Mesendoderm (in vitro differentiated cells): ENCODE measurements around the gene RASAL2.
"Not testable (repeated sequence)": the region's sequence is repeated elsewhere in the genome, so short reads cannot be mapped to it uniquely, and the experiment has no call there.

Source experiments
- DNase-seq: peaks from one replicate; pipeline ENCODE4 v3.0.0; 2013
- H2AK5ac ChIP-seq: 2 replicates; pipeline ENCODE4 v1.6.1; 2013; ENCODE audit warnings: low read length, inconsistent platforms
- H2BK120ac ChIP-seq: 2 replicates; pipeline ENCODE4 v1.6.1; 2013; ENCODE audit warnings: low read depth, mild to moderate bottlenecking, low read length, moderate library complexity, mixed read lengths
- H2BK15ac ChIP-seq: replicated peaks from 2 replicates; pipeline ENCODE4 v1.6.1; 2013; ENCODE audit warnings: low read depth, mild to moderate bottlenecking, moderate library complexity
- H2BK5ac ChIP-seq: 2 replicates; pipeline ENCODE4 v1.6.1; 2013; ENCODE audit warnings: low read length, inconsistent platforms
- H3K18ac ChIP-seq: 2 replicates; pipeline ENCODE4 v1.6.1; 2013; ENCODE audit warnings: mild to moderate bottlenecking, low read length, mixed read lengths
- H3K23ac ChIP-seq: one replicate; pipeline ENCODE4 v1.6.1; 2013; ENCODE audit warnings: low read length
- H3K27ac ChIP-seq: 2 replicates; pipeline ENCODE4 v1.5.1; 2013; ENCODE audit warnings: low read depth, mild to moderate bottlenecking, inconsistent platforms, low read length, moderate library complexity
- H3K27me3 ChIP-seq: 2 replicates; pipeline ENCODE4 v1.6.1; 2013; ENCODE audit warnings: low read length, control low read depth, mild to moderate bottlenecking, inconsistent platforms; ENCODE audit not compliant: insufficient read depth, poor library complexity
- H3K36me3 ChIP-seq: 2 replicates; pipeline ENCODE4 v1.6.1; 2013; ENCODE audit warnings: low read length, inconsistent platforms; ENCODE audit not compliant: control insufficient read depth, insufficient read depth
- H3K4ac ChIP-seq: one replicate; pipeline ENCODE4 v1.6.1; 2013; ENCODE audit warnings: low read depth, mild to moderate bottlenecking, low read length, moderate library complexity
- H3K4me1 ChIP-seq: 2 replicates; pipeline ENCODE4 v1.6.1; 2013; ENCODE audit warnings: low read depth, low read length, inconsistent platforms; ENCODE audit not compliant: control insufficient read depth
- H3K4me2 ChIP-seq: 2 replicates; pipeline ENCODE4 v1.6.1; 2013; ENCODE audit warnings: low read length
- H3K4me3 ChIP-seq: 2 replicates; pipeline ENCODE4 v1.5.1; 2013; ENCODE audit warnings: mild to moderate bottlenecking, low read length
- H3K56ac ChIP-seq: one replicate; pipeline ENCODE4 v1.6.1; 2013; ENCODE audit warnings: low read length
- H3K79me1 ChIP-seq: 2 replicates; pipeline ENCODE4 v1.6.1; 2013; ENCODE audit warnings: low read length, inconsistent platforms
- H3K79me2 ChIP-seq: 2 replicates; pipeline ENCODE4 v1.6.1; 2013; ENCODE audit warnings: mild to moderate bottlenecking, low read length; ENCODE audit not compliant: control insufficient read depth, insufficient read depth
- H3K9ac ChIP-seq: 2 replicates; pipeline ENCODE4 v1.6.1; 2013; ENCODE audit warnings: low read length, inconsistent platforms
- H4K5ac ChIP-seq: one replicate; pipeline ENCODE4 v1.6.1; 2013; ENCODE audit warnings: low read length
- H4K8ac ChIP-seq: one replicate; pipeline ENCODE4 v1.6.1; 2013; ENCODE audit warnings: low read depth, mild to moderate bottlenecking, control low read depth, low read length, moderate library complexity
- WGBS: extraction: QIAGEN DNeasy Blood & Tissue Kit; methylation state at CpG from one replicate; pipeline ENCODE4 v1.1.7; 2013; ENCODE audit warnings: low lambda C conversion rate, missing lambda C conversion rate; ENCODE audit not compliant: insufficient coverage; ENCODE audit errors: extremely low coverage; 5-methylcytosine and 5-hydroxymethylcytosine counted together

The RASAL2 gene

GRCh38 chr1:178190881-178191280 lies 97.0 kb downstream of the RASAL2 start:
- no CpG with 5 or more reads among the region's 2 CpGs for WGBS

GRCh38 chr1:178192686-178193085 lies 98.8 kb downstream of the RASAL2 start:
- Histone ChIP-seq H3K18ac (no peak overlapping the region), H3K27ac (no peak overlapping the region)
- DNase-seq = peak; percentile 13

More at GRCh38 chr1:178190881-178191280, 97.0 kb downstream of the RASAL2 start:
- H3K4me3 ChIP-seq = no peak overlapping the region
- no peak overlapping the region for H4K5ac ChIP-seq
- H3K4me2 ChIP-seq = no peak overlapping the region
- H2AK5ac ChIP-seq = no peak overlapping the region
- DNase-seq = no peak
- H2BK120ac ChIP-seq = no peak overlapping the region
- H3K79me2 ChIP-seq = peaks cover 3% of the 10 kb centered on the region
- H3K4ac ChIP-seq = no peak overlapping the region
- no peak overlapping the region for H3K27ac ChIP-seq
- H3K4me1 ChIP-seq = no peaks in the 10 kb centered on the region
- H3K36me3 ChIP-seq = no peaks in the 10 kb centered on the region
- H3K56ac ChIP-seq = no peak overlapping the region
- no peaks in the 10 kb centered on the region for H3K27me3 ChIP-seq
- H2BK5ac ChIP-seq = no peak overlapping the region
- no peak overlapping the region for H4K8ac ChIP-seq
- H3K9ac ChIP-seq = no peak overlapping the region
- no peak overlapping the region for H3K18ac ChIP-seq
- no peaks in the 10 kb centered on the region for H3K79me1 ChIP-seq
- no peak overlapping the region for H2BK15ac ChIP-seq
- no peak overlapping the region for H3K23ac ChIP-seq

GRCh38 chr1:178196631-178197030 lies 102.7 kb downstream of the RASAL2 start:
- no peak overlapping the region for H3K56ac ChIP-seq
- no peak overlapping the region for H2BK120ac ChIP-seq
- H3K79me2 ChIP-seq = peaks cover 3% of the 10 kb centered on the region
- no peaks in the 10 kb centered on the region for H3K4me1 ChIP-seq
- no peak overlapping the region for H3K4me3 ChIP-seq
- H4K5ac ChIP-seq = no peak overlapping the region
- DNase-seq = no peak
- H3K9ac ChIP-seq = no peak overlapping the region
- H3K4me2 ChIP-seq = no peak overlapping the region
- H3K79me1 ChIP-seq = peaks cover 3% of the 10 kb centered on the region
- H2BK5ac ChIP-seq = no peak overlapping the region
- H3K23ac ChIP-seq = no peak overlapping the region
- no peak overlapping the region for H3K4ac ChIP-seq
- WGBS = no CpG with 5 or more reads among the region's 1 CpG
- no peak overlapping the region for H4K8ac ChIP-seq
- no peak overlapping the region for H3K18ac ChIP-seq
- no peak overlapping the region for H2BK15ac ChIP-seq
- no peaks in the 10 kb centered on the region for H3K36me3 ChIP-seq
- no peaks in the 10 kb centered on the region for H3K27me3 ChIP-seq
- no peak overlapping the region for H2AK5ac ChIP-seq
- no peak overlapping the region for H3K27ac ChIP-seq

More at GRCh38 chr1:178192686-178193085, 98.8 kb downstream of the RASAL2 start:
- no peak overlapping the region for H3K23ac ChIP-seq
- no peak overlapping the region for H3K4me3 ChIP-seq
- H3K27me3 ChIP-seq = no peaks in the 10 kb centered on the region
- H4K5ac ChIP-seq = no peak overlapping the region
- H3K36me3 ChIP-seq = no peaks in the 10 kb centered on the region
- H3K79me1 ChIP-seq = no peaks in the 10 kb centered on the region
- no peak overlapping the region for H3K9ac ChIP-seq
- no peaks in the 10 kb centered on the region for H3K4me1 ChIP-seq
- no peak overlapping the region for H2BK15ac ChIP-seq
- no peak overlapping the region for H3K4ac ChIP-seq
- no peak overlapping the region for H3K4me2 ChIP-seq
- no peaks in the 10 kb centered on the region for H3K79me2 ChIP-seq
- no peak overlapping the region for H2BK5ac ChIP-seq
- no peak overlapping the region for H2BK120ac ChIP-seq
- no peak overlapping the region for H2AK5ac ChIP-seq
- no peak overlapping the region for H3K56ac ChIP-seq
- WGBS = no CpG with 5 or more reads among the region's 3 CpGs
- no peak overlapping the region for H4K8ac ChIP-seq

GRCh38 chr1:178202095-178202494 lies 108.2 kb downstream of the RASAL2 start:
- H3K56ac ChIP-seq, H3K23ac ChIP-seq, H3K79me1 ChIP-seq, H3K27ac ChIP-seq, H3K79me2 ChIP-seq, H3K36me3 ChIP-seq, H2AK5ac ChIP-seq, H3K4ac ChIP-seq, H2BK5ac ChIP-seq, H4K5ac ChIP-seq, H4K8ac ChIP-seq, H3K4me3 ChIP-seq, H3K18ac ChIP-seq, H2BK15ac ChIP-seq, DNase-seq, H3K4me1 ChIP-seq, H2BK120ac ChIP-seq, H3K4me2 ChIP-seq, H3K27me3 ChIP-seq, H3K9ac ChIP-seq: not testable (repeated sequence)
- no CpG with 5 or more reads among the region's 4 CpGs for WGBS

GRCh38 chr1:178202546-178202945 lies 108.6 kb downstream of the RASAL2 start:
- not testable (repeated sequence) for H3K79me2 ChIP-seq, H4K8ac ChIP-seq, H3K4ac ChIP-seq, H2BK120ac ChIP-seq, H3K27me3 ChIP-seq, H2BK15ac ChIP-seq, H3K79me1 ChIP-seq, H3K4me3 ChIP-seq, H3K4me1 ChIP-seq, H2BK5ac ChIP-seq, H3K18ac ChIP-seq, H4K5ac ChIP-seq, DNase-seq, H2AK5ac ChIP-seq, H3K4me2 ChIP-seq, H3K27ac ChIP-seq, H3K36me3 ChIP-seq, H3K56ac ChIP-seq, H3K23ac ChIP-seq, H3K9ac ChIP-seq
- no CpG with 5 or more reads among the region's 2 CpGs for WGBS

- not testable (repeated sequence) for H2BK15ac ChIP-seq, H3K4me2 ChIP-seq, DNase-seq, H4K5ac ChIP-seq, H3K36me3 ChIP-seq, H3K9ac ChIP-seq, H2BK120ac ChIP-seq, H3K79me2 ChIP-seq, H3K27me3 ChIP-seq, H3K27ac ChIP-seq, H3K4me3 ChIP-seq, H3K56ac ChIP-seq, H3K18ac ChIP-seq, H3K79me1 ChIP-seq, H2BK5ac ChIP-seq, H4K8ac ChIP-seq, H2AK5ac ChIP-seq, H3K4me1 ChIP-seq, H3K4ac ChIP-seq, H3K23ac ChIP-seq
- no CpG with 5 or more reads among the region's 11 CpGs for WGBS
Measured at GRCh38 chr1:178208269-178208856, 114.5 kb downstream of the RASAL2 start.
